Measurements from ENCODE around the gene MEIOC.

- TF ChIP-seq, protein P1, sequence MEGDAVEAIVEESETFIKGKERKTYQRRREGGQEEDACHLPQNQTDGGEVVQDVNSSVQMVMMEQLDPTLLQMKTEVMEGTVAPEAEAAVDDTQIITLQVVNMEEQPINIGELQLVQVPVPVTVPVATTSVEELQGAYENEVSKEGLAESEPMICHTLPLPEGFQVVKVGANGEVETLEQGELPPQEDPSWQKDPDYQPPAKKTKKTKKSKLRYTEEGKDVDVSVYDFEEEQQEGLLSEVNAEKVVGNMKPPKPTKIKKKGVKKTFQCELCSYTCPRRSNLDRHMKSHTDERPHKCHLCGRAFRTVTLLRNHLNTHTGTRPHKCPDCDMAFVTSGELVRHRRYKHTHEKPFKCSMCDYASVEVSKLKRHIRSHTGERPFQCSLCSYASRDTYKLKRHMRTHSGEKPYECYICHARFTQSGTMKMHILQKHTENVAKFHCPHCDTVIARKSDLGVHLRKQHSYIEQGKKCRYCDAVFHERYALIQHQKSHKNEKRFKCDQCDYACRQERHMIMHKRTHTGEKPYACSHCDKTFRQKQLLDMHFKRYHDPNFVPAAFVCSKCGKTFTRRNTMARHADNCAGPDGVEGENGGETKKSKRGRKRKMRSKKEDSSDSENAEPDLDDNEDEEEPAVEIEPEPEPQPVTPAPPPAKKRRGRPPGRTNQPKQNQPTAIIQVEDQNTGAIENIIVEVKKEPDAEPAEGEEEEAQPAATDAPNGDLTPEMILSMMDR (IDR thresholded peaks at IDR 0.05) = no peak
- TF ChIP-seq POLR2A (IDR thresholded peaks at IDR 0.05) = no peak
Measured at GRCh38 chr17:44693609-44694008, 37.3 kb downstream of the MEIOC start.
